ENCODE results near the gene KLHDC7B.
A peak's percentile ranks its signal among the peaks of the same experiment; 100 is the strongest.
"Not testable (repeated sequence)": the region's sequence is repeated elsewhere in the genome, so short reads cannot be mapped to it uniquely, and the experiment has no call there.

KLHDC7B gene

GRCh38 chr22:50531546-50531961 lies 14.1 kb upstream of the KLHDC7B start:
- peak overlapping the region; percentile 49 for H3K4me3 ChIP-seq (ENCODE audit: insufficient read length, low read depth)
- H3K4me1 ChIP-seq (ENCODE audit: insufficient read depth, insufficient read length) = peaks cover 4% of the 10 kb centered on the region
- no peaks in the 10 kb centered on the region for H3K36me3 ChIP-seq (ENCODE audit: insufficient read depth, insufficient read length, low read length)
- no peak for DNase-seq (ENCODE audit: low read depth, low spot score)
- TF ChIP-seq ZNF274 (IDR thresholded peaks at IDR 0.05; ENCODE audit: low read depth, low read length) (no peak), SUZ12 (IDR thresholded peaks at IDR 0.05; ENCODE audit: extremely low read depth, insufficient read depth, insufficient read length) (no peak), YY1 (IDR thresholded peaks at IDR 0.05; ENCODE audit: insufficient read depth, insufficient read length) (no peak)
- H3K9me3 ChIP-seq (ENCODE audit: insufficient read depth, low read length) = no peaks in the 10 kb centered on the region
- H3K27me3 ChIP-seq (ENCODE audit: insufficient read depth, insufficient read length) = no peaks in the 10 kb centered on the region
- peak overlapping the region; percentile 86 for H3K9ac ChIP-seq (ENCODE audit: insufficient read length, low read depth)

GRCh38 chr22:50531962-50532674 lies 13.6 kb upstream of the KLHDC7B start:
- Histone ChIP-seq H3K4me1 (ENCODE audit: insufficient read depth, insufficient read length) (peaks cover 4% of the 10 kb centered on the region), H3K27me3 (ENCODE audit: insufficient read depth, insufficient read length) (no peaks in the 10 kb centered on the region), H3K9me3 (ENCODE audit: insufficient read depth, low read length) (no peaks in the 10 kb centered on the region), H3K36me3 (ENCODE audit: insufficient read depth, insufficient read length, low read length) (no peaks in the 10 kb centered on the region), H3K4me3 (ENCODE audit: insufficient read length, low read depth) (peak overlapping the region; percentile 49), H3K9ac (ENCODE audit: insufficient read length, low read depth) (peak overlapping the region; percentile 86)
- TF ChIP-seq ZNF274 (IDR thresholded peaks at IDR 0.05; ENCODE audit: low read depth, low read length) (no peak), SUZ12 (IDR thresholded peaks at IDR 0.05; ENCODE audit: extremely low read depth, insufficient read depth, insufficient read length) (no peak), YY1 (IDR thresholded peaks at IDR 0.05; ENCODE audit: insufficient read depth, insufficient read length) (no peak)
- DNase-seq (ENCODE audit: low read depth, low spot score) = no peak

GRCh38 chr22:50532824-50533796 lies 12.6 kb upstream of the KLHDC7B start:
- Histone ChIP-seq H3K27me3 (ENCODE audit: insufficient read depth, insufficient read length) (no peaks in the 10 kb centered on the region), H3K4me3 (ENCODE audit: insufficient read length, low read depth) (no peak overlapping the region), H3K9me3 (ENCODE audit: insufficient read depth, low read length) (no peaks in the 10 kb centered on the region), H3K9ac (ENCODE audit: insufficient read length, low read depth) (peak overlapping the region; percentile 86), H3K36me3 (ENCODE audit: insufficient read depth, insufficient read length, low read length) (no peaks in the 10 kb centered on the region), H3K4me1 (ENCODE audit: insufficient read depth, insufficient read length) (no peaks in the 10 kb centered on the region)
- no peak for TF ChIP-seq SUZ12 (IDR thresholded peaks at IDR 0.05; ENCODE audit: extremely low read depth, insufficient read depth, insufficient read length)
- TF ChIP-seq YY1 (IDR thresholded peaks at IDR 0.05; ENCODE audit: insufficient read depth, insufficient read length) = no peak
- no peak for TF ChIP-seq ZNF274 (IDR thresholded peaks at IDR 0.05; ENCODE audit: low read depth, low read length)
- no peak for DNase-seq (ENCODE audit: low read depth, low spot score)

- H3K4me3 ChIP-seq (ENCODE audit: insufficient read length, low read depth); H3K36me3 ChIP-seq (ENCODE audit: insufficient read depth, insufficient read length, low read length); H3K27me3 ChIP-seq (ENCODE audit: insufficient read depth, insufficient read length); H3K9ac ChIP-seq (ENCODE audit: insufficient read length, low read depth); H3K4me1 ChIP-seq (ENCODE audit: insufficient read depth, insufficient read length); DNase-seq (ENCODE audit: low read depth, low spot score); H3K9me3 ChIP-seq (ENCODE audit: insufficient read depth, low read length): not testable (repeated sequence)
Observed at GRCh38 chr22:50533856-50534711, 11.6 kb upstream of the KLHDC7B start.

- H3K9me3 ChIP-seq (ENCODE audit: insufficient read depth, low read length) = no peaks in the 10 kb centered on the region
- TF ChIP-seq YY1 (IDR thresholded peaks at IDR 0.05; ENCODE audit: insufficient read depth, insufficient read length) (no peak), ZNF274 (IDR thresholded peaks at IDR 0.05; ENCODE audit: low read depth, low read length) (no peak), SUZ12 (IDR thresholded peaks at IDR 0.05; ENCODE audit: extremely low read depth, insufficient read depth, insufficient read length) (no peak)
- DNase-seq (ENCODE audit: low read depth, low spot score) = no peak
- H3K9ac ChIP-seq (ENCODE audit: insufficient read length, low read depth) = no peak overlapping the region
- no peak overlapping the region for H3K4me3 ChIP-seq (ENCODE audit: insufficient read length, low read depth)
- H3K4me1 ChIP-seq (ENCODE audit: insufficient read depth, insufficient read length) = no peaks in the 10 kb centered on the region
- no peaks in the 10 kb centered on the region for H3K36me3 ChIP-seq (ENCODE audit: insufficient read depth, insufficient read length, low read length)
- no peaks in the 10 kb centered on the region for H3K27me3 ChIP-seq (ENCODE audit: insufficient read depth, insufficient read length)
Observed at GRCh38 chr22:50535113-50535512, 10.6 kb upstream of the KLHDC7B start.

GRCh38 chr22:50536226-50536625 lies 9.5 kb upstream of the KLHDC7B start:
- H3K27me3 ChIP-seq (ENCODE audit: insufficient read depth, insufficient read length) = no peaks in the 10 kb centered on the region
- DNase-seq (ENCODE audit: low read depth, low spot score) = no peak
- TF ChIP-seq SUZ12 (IDR thresholded peaks at IDR 0.05; ENCODE audit: extremely low read depth, insufficient read depth, insufficient read length) (no peak), YY1 (IDR thresholded peaks at IDR 0.05; ENCODE audit: insufficient read depth, insufficient read length) (no peak), ZNF274 (IDR thresholded peaks at IDR 0.05; ENCODE audit: low read depth, low read length) (no peak)
- H3K9me3 ChIP-seq (ENCODE audit: insufficient read depth, low read length) = no peaks in the 10 kb centered on the region
- H3K36me3 ChIP-seq (ENCODE audit: insufficient read depth, insufficient read length, low read length) = no peaks in the 10 kb centered on the region
- no peak overlapping the region for H3K9ac ChIP-seq (ENCODE audit: insufficient read length, low read depth)
- H3K4me1 ChIP-seq (ENCODE audit: insufficient read depth, insufficient read length) = no peaks in the 10 kb centered on the region
- H3K4me3 ChIP-seq (ENCODE audit: insufficient read length, low read depth) = no peak overlapping the region
